Left lung (tissue), 10 donors: Measurements from ENCODE around the gene TACC3. TPM values are rescaled to one million over a fixed set of nuclear protein-coding genes. Genes with fewer than 3 reads are reported as not detected.

ENCODE experiments used
- ATAC-seq: fragments of 200-7000 bp; cut with Tn5 transposase; one replicate; pipeline ENCODE4 v1.9.1; 2020; ENCODE audit warnings: moderate library complexity
- DNase-seq, 4 donors: peaks; one replicate each; pipeline ENCODE4 v3.0.0-alpha.2; 2013 to 2020
- H3K27ac ChIP-seq, 2 donors: fragments of 200-600 bp; sonication (generic) in 1 of 2; one replicate each; pipeline versions ENCODE4 v1.5.0 to v1.8.0; 2020 to 2021
- H3K27me3 ChIP-seq, 2 donors: fragments of 200-600 bp; sonication (generic) in 1 of 2; one replicate each; pipeline versions ENCODE4 v1.5.0 to v1.8.0; 2020 to 2021
- H3K36me3 ChIP-seq, 2 donors: fragments of 200-600 bp; sonication (generic) in 1 of 2; one replicate each; pipeline versions ENCODE4 v1.5.0 to v1.8.0; 2020 to 2021
- H3K4me1 ChIP-seq, 2 donors: fragments of 200-600 bp; one replicate each; pipeline ENCODE4 v1.8.0; 2021
- H3K4me3 ChIP-seq, 2 donors: fragments of 200-600 bp; sonication (generic) in 1 of 2; one replicate each; pipeline versions ENCODE4 v1.5.0 to v1.8.0; 2020 to 2021; ENCODE audit warnings: mild to moderate bottlenecking in 1 of 2
- H3K9me3 ChIP-seq, 2 donors: fragments of 200-600 bp; sonication (generic) in 1 of 2; one replicate each; pipeline versions ENCODE4 v1.5.0 to v1.8.0; 2020 to 2021
- intact Hi-C, 2 donors: fragments of 100-400 bp; cut with DNase I; formaldehyde crosslinking; loops; one replicate each; pipeline versions ENCODE4 v1.11.2 to v1.14.2; 2022
- polyA plus RNA-seq, 6 donors: library from polyadenylated mRNA; unstranded; fragments of 120-200 nt; gene quantifications; one replicate each; pipeline ENCODE4 v1.2.1, GENCODE V29; 2013; ENCODE audit not compliant: insufficient read length in 6 of 6
- total RNA-seq, 2 donors: library from RNA; stranded (reverse); fragmentation: NEBNext Ultra II Directional; extraction: Animal tissue kit (Norgen Biotek cat#: 25700); gene quantifications; one replicate each; pipeline ENCODE4 v1.2.1, GENCODE V29; 2021
- TF ChIP-seq, protein P1 (sequence below), 2 donors: fragments of 200-600 bp; sonication (generic) in 1 of 2; IDR thresholded peaks; one replicate each; pipeline versions ENCODE4 v1.5.0 to v1.8.0; 2021; ENCODE audit warnings: antibody characterized with exemption in 2 of 2
- donor health status: DM: no; HTN: yes; CAD: no.
- donor health status: DM: no; HTN: no; CAD: no.

The TACC3 gene
- total and polyA plus RNA-seq, 8 donors = 20.3 to 76.2 (median 44.7) TPM

DNA sequence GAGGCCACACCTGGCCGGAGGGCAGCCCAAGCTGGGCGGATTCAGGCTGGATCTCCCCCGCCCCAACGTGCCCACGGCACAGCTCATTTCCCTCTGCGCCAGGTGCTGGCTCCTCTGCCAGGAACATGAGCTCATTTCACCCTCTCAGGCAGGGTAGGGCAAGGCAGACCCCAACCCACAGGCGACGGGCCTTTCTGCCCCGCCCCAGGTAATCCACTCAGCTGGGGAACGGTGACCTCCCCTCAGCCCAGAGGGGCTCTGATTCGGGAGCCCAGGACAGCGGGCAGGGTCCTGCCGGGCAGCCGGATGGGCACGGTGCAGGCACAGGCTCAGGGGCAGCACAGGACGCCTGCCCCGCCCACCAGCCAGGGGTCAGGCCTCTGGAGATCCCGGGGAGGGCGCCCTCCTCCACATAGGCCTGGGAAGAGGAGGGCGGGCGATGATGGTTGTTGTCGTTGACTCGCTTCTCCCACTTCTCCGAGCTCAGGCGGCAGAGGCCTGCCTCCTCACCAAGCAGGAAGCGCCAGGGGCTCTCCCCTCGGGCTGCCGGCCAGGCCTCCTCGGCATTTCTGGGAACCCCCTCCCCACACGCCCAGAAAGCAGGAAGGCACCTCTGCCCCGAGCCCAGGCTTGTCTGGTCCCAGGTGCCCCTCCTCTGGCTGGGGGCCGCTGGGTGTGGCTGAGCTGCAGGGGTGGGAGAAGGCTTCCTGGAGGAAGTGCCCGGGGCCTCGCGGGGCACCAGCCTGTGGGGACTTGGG is 31.1 kb downstream of the TACC3 start:
- ATAC-seq = peak; percentile 50
- H3K4me3 ChIP-seq = no peak overlapping the region

DNA sequence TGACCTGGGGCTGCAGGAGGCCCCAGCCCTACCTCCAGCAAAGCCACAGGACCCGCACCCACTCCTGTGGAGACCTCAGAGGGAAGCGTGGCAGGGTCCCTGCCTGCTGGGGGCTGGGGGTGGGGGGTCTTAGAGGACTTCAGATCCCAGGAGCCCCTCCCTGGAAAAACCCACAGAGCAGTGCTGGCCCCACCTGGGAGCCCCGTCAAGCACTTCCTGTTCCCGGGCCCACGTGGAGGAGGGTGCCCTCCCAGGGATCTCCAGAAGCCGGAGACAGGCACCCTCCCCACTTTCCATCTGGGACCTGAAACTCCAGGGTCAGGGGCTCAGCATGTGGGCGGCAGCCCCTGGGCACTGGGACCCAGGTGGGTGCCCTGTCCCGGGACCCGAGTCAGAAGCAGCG is 32.0 kb downstream of the TACC3 start:
- DNase-seq (no peak), ATAC-seq (no peak)
- Histone ChIP-seq H3K27me3 (peaks cover 0 to 5% of the 10 kb centered on the region in 2 donors), H3K4me1 (peaks cover 13 to 27% of the 10 kb centered on the region in 2 donors), H3K36me3 (no peaks in the 10 kb centered on the region), H3K4me3 (no peak overlapping the region), H3K27ac (no peak overlapping the region), H3K9me3 (no peaks in the 10 kb centered on the region)
- TF ChIP-seq, protein P1, sequence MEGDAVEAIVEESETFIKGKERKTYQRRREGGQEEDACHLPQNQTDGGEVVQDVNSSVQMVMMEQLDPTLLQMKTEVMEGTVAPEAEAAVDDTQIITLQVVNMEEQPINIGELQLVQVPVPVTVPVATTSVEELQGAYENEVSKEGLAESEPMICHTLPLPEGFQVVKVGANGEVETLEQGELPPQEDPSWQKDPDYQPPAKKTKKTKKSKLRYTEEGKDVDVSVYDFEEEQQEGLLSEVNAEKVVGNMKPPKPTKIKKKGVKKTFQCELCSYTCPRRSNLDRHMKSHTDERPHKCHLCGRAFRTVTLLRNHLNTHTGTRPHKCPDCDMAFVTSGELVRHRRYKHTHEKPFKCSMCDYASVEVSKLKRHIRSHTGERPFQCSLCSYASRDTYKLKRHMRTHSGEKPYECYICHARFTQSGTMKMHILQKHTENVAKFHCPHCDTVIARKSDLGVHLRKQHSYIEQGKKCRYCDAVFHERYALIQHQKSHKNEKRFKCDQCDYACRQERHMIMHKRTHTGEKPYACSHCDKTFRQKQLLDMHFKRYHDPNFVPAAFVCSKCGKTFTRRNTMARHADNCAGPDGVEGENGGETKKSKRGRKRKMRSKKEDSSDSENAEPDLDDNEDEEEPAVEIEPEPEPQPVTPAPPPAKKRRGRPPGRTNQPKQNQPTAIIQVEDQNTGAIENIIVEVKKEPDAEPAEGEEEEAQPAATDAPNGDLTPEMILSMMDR (IDR thresholded peaks at IDR 0.05) = no peak
- intact Hi-C loops = no loop called here

More for the DNA sequence above, 31.1 kb downstream of the TACC3 start:
- H3K27ac ChIP-seq = no peak overlapping the region
- TF ChIP-seq, protein P1 (IDR thresholded peaks at IDR 0.05) = no peak
- no peaks in the 10 kb centered on the region for H3K9me3 ChIP-seq
- peaks cover 0 to 12% of the 10 kb centered on the region in 2 donors for H3K27me3 ChIP-seq
- intact Hi-C loops = no loop called here
- no peaks in the 10 kb centered on the region for H3K36me3 ChIP-seq
- H3K4me1 ChIP-seq = peaks cover 13 to 28% of the 10 kb centered on the region in 2 donors
- DNase-seq = peak in 1 of 4 donors; percentile 63

DNA sequence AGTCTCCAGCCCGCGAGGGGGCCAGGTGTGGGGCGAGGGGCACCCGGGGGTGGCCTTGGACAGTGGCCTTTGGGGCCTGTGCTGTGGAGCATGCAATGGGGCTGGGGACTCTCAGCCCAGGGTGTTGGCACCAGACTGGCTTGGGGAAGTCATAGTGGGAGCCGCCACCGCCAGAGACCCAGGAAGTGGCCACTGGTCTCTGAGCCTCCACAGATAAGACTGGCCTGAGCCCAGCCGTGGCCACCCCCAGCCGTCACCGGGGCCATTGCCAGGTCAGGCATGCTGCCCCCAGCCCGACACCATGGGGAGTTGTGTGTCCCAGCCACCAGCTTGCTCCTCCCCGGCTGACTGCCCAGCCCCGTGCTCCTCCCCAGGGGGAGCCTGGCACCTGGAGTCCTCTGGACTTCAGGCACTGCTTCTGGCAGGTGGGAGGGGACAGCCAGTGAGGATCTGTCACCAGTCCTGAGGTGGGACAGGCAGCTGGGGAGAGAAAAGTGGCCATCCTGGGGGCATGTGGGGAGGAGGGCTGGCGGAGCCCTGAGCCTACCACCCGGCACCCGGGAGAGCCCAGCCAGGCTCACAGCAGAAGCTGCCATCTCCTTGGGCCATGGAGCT is 32.5 kb downstream of the TACC3 start:
- no peak for ATAC-seq
- no peaks in the 10 kb centered on the region for H3K9me3 ChIP-seq
- no peak overlapping the region for H3K27ac ChIP-seq
- TF ChIP-seq, protein P1 (IDR thresholded peaks at IDR 0.05) = no peak
- intact Hi-C loops = no loop called here
- no peak overlapping the region for H3K4me3 ChIP-seq
- no peaks in the 10 kb centered on the region for H3K27me3 ChIP-seq
- peaks cover 13 to 23% of the 10 kb centered on the region in 2 donors for H3K4me1 ChIP-seq
- no peaks in the 10 kb centered on the region for H3K36me3 ChIP-seq
- no peak for DNase-seq

DNA sequence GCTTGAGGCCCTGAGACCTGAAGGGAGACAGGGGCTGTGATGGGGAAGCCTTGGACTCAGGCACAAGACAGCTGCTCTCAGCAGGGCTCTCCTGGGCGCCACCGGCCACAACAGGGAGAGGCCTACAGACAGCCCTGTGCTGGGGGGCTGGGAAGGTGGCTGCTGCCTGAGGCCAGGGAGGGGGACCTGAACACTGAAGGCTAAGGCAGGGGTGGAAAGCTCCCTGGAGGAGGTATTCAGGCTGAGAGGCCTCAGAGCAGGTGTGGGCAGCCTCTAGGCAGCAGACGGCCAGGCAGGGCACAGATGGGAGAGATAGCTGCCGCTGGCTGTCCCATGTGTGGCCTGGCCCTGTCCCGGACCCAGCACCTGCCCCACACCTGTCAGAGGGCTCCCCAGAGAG is 33.0 kb downstream of the TACC3 start:
- no peak for DNase-seq
- TF ChIP-seq, protein P1 (IDR thresholded peaks at IDR 0.05) = no peak
- intact Hi-C loops = no loop called here
- Histone ChIP-seq H3K4me1 (peaks cover 13 to 23% of the 10 kb centered on the region in 2 donors), H3K36me3 (no peaks in the 10 kb centered on the region), H3K27me3 (no peaks in the 10 kb centered on the region), H3K27ac (no peak overlapping the region), H3K4me3 (no peak overlapping the region), H3K9me3 (no peaks in the 10 kb centered on the region)
- no peak for ATAC-seq

DNA sequence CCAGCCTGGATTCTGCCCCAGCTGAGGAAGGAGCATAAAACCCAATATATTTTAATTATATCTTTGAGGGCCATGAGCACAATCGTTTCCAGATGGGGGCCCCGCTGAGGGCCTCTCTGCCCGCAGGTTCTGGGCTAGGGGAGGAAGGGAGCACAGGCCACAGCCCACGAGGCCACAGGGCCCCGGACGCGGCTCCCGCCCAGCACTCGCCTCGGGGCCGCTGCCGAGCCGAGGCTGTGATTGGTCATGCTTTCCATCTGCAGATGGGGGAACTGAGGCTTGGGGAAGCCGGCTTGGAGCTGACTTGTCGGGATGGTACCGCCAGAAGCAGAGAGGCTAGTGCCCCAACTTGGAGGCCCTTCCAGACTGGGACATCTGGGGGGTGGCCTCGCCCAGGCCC is 34.0 kb downstream of the TACC3 start:
- Histone ChIP-seq H3K36me3 (no peaks in the 10 kb centered on the region), H3K27me3 (no peaks in the 10 kb centered on the region), H3K9me3 (no peaks in the 10 kb centered on the region), H3K4me3 (no peak overlapping the region), H3K4me1 (peaks cover 13 to 25% of the 10 kb centered on the region in 2 donors), H3K27ac (no peak overlapping the region)
- TF ChIP-seq, protein P1 (IDR thresholded peaks at IDR 0.05) = no peak
- intact Hi-C loops = no loop called here
- DNase-seq = no peak
- no peak for ATAC-seq
